Measurements from ENCODE around the gene CMTM5.

GRCh38 chr14:23404331-23404900, 27.6 kb downstream of the CMTM5 start:
- TF ChIP-seq CTCF (IDR thresholded peaks at IDR 0.05) (no peak), POLR2A (IDR thresholded peaks at IDR 0.05) (no peak)

Measured in esophagus squamous epithelium (tissue), 4 donors.